Measurements from ENCODE around the gene GAS2.
"Not testable (repeated sequence)": the region's sequence is repeated elsewhere in the genome, so short reads cannot be mapped to it uniquely, and the experiment has no call there.

GAS2 gene

DNA sequence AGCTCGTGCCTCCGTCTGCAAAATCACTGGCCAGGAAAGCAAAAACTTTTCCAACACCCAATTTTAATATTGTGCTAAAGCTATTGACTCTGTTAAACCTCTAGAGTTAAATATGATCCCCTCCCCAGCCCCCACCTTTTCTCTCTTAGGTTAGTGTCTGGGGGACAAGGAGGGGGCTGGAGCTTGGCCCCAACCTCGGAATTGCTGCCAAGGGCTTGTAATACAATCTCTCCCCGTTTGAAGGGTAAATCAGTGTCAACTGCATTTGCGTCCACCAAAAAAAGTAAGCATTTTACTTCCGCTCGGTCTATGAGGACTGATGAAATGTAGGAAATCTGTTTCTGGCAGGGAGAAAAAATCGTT is at the start of gene GAS2:
Gene GAS2, plus strand, starts transcription at position 287 of the 363 bp plus-strand sequence. CDS start 8,259 bp downstream, outside the sequence.
- no peak for DNase-seq (ENCODE audit: low spot score)

DNA sequence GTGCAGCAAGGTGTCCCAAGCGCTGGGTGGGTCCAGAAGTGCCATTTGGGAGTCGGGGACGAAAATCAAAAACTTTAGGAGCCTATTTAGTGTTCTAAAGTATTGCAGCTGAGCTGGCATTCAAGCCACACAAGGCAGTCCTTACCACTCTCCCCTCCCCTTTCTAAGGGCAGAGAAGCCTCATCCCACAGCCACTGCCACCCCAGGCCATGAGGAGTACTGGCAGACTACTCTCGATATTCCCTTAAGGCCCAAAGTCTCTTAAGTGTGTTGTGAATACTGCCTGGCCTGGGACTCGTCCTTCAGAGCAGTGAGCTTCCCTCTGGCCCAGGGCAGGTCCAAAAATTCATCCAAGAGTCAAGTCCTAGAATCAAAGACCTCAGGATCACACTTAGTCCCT is 48.5 kb upstream of the GAS2 start:
- DNase-seq (ENCODE audit: low spot score), result no peak

DNA sequence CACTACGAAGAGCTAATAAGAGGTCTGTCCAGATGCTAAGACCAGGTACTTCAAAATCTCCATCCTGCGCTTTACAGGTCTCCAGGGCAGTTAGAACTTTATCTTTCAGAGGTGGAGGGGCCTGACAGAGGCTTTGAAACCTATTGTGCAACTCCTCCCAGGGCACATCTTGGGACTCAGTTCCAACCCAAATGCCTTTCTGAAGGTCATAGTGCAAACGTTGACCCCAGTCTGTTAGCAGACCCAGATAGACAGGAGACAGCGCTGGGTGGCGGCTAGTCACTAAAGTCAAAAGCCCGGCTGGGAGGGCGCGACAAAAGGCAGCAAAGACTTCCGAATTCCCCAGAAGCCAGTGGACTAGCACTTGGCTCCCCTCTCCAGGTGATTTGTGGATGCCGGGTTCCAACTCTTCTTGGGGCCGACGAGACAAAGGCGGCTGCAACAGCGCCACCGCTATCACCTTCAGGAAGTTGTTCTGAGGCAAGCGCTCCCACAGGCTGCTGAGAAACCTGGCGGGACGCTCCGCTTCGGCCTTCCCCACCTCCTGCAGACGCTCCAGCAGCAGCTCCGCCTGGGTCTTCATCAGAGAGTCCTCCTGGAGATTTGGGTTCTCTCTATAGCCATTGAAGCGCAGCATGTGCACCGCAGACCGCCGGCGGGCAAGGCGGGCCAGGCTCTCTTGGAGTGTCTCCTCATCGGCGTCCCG is 41.5 kb upstream of the GAS2 start:
- DNase-seq (ENCODE audit: low spot score), result peak; percentile 49

DNA sequence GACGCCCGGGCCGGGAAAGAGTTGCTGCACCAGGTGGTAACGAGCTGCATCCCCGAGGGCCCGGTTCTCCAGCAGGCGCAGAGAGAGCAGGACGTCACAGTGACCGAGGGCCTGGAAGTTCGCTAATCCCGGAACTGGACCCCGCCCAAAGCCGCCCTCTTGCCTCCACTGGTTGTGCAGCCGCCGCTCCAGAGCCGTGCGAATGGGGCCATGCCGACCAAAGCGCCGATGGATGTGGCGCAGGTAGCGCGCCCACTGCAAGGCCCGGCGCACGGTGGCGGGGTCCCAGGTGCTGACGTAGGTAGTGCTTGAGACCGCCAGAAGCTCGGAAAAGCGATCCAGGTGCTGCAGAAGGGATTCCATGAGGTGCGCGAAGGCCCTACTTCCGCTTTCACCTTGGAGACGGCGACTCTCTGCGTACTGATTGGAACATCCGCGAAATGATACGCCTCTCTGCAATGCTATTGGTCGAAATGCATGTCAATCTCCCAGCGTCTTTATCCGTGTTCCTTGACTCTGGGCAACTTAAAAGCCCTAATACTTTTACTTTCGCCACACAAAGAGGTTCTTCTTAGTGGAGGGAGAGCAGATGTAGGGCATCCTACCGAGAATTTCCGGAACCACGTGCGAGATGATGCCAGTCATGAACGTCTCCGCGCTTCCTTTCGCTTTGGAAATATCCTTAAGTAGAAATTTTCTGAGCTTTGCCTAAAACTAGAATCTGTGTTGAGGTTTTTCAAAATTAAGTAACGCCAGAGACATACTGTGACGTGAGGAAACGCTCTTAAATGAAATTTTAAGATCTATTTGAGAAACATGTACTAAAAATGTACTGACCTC is 40.7 kb upstream of the GAS2 start, which contains the start of gene FANCF:
Gene FANCF, minus strand, starts transcription at position 376 of the 840 bp plus-strand sequence. Its CDS starts 13 bp downstream, at position 363.
- peak; percentile 95 for DNase-seq (ENCODE audit: low spot score)

DNA sequence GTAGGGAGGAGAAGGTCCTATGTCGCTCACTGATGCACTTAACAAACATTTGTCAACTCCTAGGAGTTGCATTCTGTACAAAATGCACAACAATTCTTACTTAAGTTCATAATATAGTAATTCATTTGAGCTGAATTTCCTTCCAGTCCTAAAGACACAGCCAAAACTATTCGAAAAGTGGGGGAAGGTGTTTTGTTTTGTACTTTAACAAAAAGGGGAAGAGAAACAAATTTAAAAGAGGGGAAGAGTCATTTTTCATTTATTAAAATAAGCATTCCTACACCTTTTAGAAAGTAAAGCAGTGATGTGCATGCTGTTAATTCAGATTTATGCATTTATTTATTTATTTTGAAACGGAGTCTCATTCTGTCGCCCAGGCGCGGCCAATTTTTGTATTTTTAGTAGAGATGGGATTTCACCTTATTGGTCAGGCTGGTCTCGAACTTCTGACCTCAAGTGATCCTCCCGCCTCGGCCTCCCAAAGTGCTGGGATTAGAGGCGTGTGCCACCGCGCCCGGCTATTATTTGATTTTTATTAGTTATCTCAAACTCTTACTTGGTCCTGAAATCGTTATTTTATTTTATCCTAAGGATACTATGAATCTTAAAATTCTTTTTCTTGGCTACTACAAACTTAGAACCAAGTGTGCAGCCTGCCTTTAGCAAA is 39.7 kb upstream of the GAS2 start:
- no peak for DNase-seq (ENCODE audit: low spot score)

DNA sequence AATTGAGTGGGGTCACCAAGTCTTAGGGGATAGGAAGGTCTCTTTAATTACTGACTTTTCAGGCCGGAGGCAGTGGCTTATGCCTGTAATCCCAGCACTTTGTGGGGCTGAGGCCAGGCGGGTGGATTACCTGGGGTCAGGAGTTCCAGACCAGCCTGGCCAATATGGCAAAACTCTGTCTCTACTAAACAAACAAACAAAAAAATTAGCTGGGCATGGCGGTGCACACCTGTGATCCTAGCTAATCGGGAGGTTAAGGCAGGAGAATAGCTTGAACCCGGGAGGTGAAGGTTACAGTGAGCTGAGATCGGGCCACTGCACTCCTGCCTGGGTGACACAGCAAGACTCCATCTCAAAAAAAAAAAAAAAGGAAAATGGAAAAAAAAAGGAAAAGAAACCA is 39.0 kb upstream of the GAS2 start:
- no peak for DNase-seq (ENCODE audit: low spot score)

DNA sequence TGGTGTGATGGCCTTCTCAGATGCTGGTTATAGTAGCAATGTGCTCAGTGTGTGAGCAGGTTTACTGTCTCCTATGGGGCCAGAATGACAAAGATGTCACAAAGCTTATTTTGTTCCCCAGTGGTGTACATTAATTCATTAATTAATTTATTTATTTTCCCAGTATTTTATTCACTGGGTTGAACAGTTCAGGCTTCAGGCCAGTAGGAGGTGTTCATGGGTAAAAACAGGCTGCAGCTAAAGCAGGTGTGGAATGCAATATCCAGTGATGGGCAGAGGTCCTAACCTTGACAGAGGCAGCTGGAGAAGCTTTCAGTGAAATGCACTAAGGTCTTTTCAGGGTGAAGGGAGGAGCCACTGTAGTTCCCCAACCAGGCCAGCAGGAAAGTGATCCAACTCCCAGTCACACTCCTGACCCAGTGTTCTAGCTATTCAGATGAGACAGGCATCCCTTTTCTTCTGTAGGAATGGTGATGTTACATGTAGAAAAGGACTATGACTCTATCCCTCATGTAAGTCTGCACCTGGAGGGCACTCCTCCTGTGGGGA is 33.0 kb upstream of the GAS2 start:
- no peak for DNase-seq (ENCODE audit: low spot score)

DNA sequence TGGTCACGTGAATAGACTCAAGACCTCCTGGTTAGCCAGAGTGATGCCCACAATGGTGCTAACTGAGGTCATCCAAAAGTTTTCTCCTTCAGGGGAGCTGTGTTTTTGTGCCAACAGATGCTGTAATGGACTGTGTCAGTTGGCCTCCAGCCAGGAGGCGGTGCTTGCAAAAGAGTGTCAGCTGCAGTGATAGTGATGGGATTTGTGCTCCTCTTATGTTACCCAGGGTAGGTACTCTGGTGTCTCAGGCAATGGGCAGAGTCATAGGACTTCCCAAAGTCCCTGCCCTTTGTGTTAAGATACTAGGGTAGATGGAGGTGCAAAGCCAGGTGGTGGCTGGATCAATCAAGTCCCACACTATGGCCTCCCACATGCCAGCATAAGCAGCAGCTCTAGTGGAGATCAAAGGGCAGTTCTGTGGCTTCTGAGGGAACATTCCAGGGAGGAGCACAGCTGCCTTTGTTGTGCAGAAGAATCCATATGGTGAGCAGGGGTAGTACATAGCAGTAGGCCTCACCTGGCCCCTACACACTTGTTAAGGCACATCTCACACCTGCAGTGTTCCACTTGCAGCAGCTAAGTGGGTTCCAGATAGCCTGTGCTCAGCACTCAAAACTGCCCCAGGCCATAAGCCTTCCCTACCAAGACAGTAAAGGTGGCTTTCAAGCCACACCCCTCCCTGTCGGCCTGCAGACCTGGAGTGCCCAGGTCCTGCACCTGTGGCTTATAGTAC is 31.3 kb upstream of the GAS2 start:
- DNase-seq (ENCODE audit: low spot score), result no peak

DNA sequence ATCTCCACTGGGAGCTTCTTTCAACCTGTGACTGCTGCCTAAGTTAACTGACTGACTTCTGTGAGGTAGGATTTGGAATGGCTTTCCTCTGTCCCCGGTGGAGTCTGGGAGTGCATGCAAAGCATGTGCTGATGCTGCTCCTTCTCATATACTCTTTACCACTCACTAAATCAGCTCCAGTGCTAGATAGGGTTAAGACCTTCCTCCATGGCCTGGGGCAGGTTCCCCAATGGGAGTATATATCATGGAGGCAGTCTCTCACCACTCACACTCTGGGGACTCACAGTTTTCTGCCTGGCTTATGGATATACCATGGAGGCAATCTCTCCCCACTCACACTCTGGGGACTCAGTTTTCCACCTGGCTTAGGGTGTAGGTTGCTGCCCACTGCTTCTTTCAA is 30.7 kb upstream of the GAS2 start:
- no peak for DNase-seq (ENCODE audit: low spot score)

DNA sequence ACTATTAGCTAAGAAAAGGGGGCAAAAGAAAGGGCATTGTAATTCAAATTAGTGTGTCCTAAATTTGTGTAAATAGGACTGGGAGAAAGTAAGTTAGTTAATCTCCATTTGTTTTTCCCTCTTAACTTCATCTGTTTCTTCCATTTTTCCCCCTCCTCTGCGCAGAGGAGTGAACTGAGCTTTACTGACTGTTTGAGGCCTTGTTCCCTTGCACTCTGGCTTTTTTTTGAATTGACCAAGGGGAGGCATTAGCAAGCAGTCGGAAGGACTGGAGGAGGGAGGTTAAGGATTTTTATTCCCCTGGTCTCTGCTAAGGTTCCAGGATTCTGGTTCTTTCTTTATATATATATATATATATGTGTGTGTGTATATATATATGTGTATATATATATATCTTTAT is 25.5 kb upstream of the GAS2 start:
- DNase-seq (ENCODE audit: low spot score), result no peak

DNA sequence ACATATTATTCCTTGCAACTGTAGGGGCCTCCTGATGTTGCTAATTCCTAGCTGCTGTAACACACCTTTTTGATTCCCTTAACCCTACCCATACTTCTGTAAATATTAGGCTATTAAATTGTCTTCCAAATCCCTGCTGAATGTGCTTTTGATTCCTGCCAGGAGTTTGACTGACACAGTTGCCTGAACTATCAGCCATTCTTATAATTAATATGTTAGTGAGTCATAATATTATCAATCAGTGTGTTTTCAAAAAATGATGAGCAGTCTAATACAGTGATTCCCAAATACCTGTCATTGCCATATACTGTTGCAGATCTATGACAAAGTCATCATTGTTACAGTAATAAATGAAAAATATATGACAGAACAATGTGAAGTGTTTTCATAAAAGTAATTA is 24.9 kb upstream of the GAS2 start:
- no peak for DNase-seq (ENCODE audit: low spot score)

DNA sequence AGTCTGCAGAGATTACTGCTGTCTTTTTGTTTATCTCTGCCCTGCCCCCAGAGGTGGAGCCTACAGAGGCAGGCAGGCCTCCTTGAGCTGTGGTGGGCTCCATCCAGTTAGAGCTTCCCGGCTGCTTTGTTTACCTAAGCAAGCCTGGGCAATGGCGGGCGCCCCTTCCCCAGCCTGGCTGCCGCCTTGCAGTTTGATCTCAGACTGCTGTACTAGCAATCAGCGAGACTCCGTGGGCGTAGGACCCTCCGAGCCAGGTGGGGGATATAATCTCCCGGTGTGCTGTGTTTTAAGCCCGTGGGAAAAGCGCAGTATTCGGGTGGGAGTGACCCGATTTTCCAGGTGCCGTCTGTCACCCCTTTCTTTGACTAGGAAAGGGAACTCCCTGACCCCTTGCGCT is 14.1 kb upstream of the GAS2 start:
- DNase-seq (ENCODE audit: low spot score), result not testable (repeated sequence)

DNA sequence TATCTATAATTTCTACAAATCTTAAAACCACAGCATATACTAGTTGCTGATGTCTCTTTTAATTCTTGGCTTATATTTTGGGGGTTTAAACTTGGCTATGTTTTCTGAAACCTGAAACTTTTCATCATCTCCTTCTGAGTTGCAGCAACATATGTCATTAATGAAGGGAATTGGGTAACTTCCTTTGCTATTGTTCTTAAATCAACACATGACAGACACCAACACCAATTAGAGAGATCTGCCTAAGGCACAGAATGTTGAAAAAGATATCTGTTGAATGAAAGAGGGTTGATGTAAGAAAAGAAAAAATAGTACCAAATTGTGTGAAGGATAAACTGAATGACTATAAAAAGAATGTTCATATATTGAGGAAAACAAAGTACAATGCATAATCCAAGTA is 10.3 kb upstream of the GAS2 start:
- no peak for DNase-seq (ENCODE audit: low spot score)

DNA sequence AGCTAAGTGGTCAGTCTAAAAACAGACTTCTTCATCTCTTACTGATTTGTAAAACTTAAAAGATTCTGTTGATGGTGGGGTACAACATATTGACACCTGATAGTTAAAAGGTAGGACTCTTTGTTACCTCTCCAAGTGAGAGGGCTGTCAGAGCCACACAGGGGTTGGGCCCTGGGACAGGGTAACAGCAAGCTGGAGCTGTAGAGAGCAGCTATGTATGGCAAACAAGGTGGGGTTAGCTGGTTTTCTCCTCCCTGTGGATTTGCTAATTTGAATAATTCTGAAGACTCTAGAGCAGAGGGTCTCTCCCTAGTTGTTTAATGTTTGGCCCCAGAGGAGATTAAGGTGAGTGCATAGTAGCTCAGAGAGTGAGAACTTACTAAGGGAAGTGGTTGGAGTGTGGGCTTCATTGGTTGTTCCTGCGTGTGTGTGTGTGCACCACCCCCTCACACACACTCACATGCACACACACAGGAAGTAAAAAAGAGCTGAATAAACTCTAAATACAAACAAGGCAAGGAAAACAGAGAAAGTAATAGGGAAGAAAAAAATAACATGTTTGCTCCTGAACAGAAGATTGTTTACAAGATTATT is 9.2 kb upstream of the GAS2 start:
- no peak for DNase-seq (ENCODE audit: low spot score)

DNA sequence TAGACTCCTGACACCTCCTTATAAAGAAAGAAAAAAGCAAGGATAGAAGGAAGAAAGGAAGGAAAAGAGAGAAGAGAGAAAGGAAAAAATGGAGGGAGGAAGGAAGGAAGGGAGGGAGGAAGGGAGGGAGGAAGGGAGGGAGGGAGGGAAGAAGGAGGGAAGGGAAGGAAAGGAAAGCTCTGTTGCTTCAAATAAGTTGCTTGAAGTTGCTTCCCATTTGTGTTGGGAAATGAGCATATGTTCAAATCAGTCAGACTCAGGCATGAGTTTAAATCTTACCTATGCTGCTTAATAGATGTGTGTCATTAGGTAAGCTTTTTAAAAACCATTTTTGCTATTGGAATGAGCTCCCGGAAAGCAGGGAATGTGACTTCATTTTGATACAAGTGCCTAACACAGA is 6.6 kb upstream of the GAS2 start:
- no peak for DNase-seq (ENCODE audit: low spot score)

DNA sequence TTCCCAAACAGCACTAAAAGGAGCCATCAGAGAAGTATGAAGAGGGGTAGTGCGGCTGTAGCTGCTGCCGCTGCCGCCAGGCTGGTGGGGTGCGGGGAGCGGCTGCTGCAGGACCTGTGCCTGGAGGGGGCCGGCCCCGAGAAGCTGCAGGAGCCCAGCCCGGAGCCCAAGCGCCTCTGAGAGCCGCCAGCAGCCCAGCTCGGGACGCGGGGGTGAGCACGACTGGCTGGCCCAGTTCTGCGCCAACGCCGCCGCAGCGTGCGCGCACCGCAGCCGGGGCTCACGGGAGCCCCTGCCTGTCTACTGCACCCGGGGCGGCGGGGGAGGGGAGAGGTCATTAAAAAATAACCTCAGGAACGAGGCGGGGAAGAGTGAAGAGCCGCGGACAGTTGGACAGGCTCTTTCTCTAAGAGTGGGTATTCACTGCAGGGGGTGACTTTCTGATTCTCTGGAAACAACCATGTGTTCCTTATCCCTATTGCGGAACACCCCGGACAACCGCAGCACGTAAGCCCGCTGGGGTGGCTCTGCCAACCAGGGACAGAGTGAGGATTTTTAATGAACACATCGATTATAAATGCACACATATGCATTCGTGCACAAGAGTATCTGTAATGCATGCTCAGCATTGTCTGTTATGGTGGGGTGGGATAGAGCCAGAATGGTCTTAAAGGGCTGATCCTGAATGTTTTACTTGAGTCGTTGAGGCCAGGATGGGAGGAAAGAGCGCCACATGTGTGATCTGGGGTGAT is 453 bp downstream of the GAS2 start:
- DNase-seq (ENCODE audit: low spot score), result peak; percentile 23

DNA sequence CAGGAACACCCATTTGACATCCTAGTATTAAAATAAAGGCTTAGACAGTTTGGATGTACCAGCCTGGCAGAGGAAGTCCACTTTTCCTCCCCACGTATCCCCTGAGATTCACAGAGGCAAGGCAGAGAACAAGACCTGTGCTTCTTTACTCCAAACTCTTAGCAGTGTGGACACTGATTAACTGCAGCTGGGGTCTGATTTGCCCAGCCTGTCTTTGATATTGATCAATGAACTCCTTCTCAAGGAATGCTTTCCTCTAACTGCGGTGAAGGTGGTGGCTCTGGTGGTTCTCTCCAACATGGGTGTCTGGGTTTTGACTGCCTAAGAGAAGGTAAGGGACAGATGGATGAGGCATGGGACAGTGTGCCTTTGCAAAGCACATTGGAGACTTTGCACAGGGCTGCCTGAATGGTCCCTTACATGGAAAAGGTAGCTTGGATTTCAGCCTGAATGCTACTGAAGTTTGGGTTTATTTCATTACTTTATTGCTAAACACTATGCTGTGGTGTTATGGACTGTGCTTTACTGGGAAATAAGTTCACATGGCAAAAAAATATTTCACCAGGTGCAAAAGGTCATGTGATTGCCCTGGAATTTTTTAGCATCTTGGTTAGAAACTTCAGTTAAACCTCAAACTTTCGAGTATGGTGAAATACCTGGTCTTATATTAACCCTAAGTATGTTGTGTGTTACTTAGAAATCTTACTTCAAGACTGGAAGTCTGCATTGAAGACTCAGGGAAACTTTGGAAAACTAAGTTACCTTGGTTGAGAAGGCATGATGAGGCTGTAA is 1.8 kb downstream of the GAS2 start:
- DNase-seq (ENCODE audit: low spot score), result no peak

DNA sequence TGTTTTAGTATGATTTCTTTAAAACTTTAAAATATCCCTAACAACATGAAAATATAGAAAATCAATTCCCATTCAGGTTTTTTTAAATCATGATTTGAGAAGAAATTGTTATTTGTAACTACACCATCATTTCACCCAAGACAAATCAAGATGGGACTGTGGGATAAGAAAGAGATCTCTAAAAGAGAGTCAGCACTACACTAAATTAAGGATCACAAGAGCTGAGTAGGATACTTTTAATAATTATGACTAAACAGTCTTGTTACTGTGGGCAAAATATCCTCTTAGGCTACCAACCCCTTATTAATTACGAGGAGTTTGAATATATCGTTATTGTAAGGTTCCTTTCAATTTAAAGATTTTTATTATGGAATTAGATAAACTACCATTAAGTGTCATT is 3.0 kb downstream of the GAS2 start:
- DNase-seq (ENCODE audit: low spot score), result no peak

DNA sequence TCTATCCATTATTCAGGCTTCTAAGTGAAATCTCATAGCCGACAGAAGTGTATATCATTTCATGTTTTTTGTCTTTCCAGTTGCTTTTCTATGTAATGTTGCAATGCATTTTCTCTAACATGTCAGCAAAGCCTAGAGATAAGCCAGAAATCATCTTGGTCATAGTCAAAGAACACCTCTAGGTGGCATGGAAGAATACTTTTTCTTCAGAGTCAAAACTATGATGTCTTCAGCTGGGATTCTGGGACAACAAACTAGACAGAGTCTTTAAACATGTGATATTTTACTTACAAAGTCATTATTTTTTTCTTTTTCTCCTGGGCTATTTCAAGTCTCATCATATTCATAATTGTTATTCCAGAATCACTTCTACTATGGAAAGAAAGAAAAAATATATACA is 4.4 kb downstream of the GAS2 start:
- no peak for DNase-seq (ENCODE audit: low spot score)

DNA sequence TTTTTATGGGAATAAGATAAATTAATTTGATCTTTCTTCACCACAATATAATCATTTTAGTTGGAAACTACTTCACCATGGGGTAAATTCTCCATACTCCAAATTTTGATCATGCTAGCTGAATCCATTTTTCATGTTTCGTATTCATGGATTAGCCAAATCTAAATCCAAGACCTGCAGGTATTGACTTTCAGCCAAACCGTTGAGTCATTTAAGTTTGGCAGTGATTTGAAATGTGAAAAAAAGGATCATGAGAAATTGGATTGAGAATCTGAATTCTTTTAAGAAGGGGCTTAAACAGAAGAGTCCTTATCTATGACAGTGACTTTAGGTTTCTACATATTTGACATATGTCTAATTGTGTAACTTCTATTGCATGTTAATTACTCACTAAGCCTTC is 5.3 kb downstream of the GAS2 start:
- no peak for DNase-seq (ENCODE audit: low spot score)
